ENCODE data around the gene CORO2A. TPM values are rescaled to one million over a fixed set of nuclear protein-coding genes. Genes with fewer than 3 reads are reported as not detected.

The CORO2A gene
- total and polyA plus RNA-seq, 2 of the 13 experiments (the other 11 are each of a cell fraction or from before 2014, with no cell fraction given): 14.4 to 15.3 TPM

DNA sequence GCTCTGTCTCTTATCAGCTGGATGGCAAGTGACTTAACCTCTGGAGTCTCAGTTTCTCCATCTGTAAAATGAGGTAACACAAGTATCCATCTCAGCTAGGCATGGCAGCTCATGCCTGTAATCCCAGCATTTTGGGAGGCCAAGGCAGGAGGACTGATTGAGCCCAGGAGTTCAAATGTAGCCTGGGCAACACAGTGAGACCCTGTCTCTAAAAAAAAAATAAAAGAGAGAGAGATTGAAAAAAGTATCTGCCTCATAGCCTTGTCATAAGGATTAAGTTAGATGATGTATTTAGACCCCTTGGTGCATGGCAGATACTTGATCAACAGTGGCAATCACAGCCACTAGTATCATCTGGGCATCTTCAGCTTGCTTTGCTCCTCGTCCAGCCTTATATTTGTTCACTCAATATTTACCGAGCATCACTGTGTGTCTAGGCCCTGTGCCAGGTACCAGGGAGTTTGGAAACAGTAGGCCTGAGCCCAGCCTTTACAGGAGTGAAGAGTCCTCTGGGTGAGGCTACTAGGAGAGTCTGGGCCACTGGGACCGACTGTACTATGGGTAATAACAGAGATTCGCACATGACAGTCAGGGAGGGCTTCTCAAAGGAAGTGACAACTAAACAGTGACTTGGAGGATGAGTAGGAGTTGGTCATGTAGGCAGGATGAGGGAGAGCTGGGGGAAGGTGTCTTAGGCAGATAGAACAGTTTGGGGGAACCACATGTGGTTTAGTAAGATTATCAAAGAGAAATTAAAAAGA, 34.2 kb downstream of the CORO2A start (continued):
- TF ChIP-seq NAIF1 (CRISPR knock-in tag; IDR thresholded peaks at IDR 0.05; ENCODE audit: borderline replicate concordance) (no peak), GPN1 (CRISPR knock-in tag; IDR thresholded peaks at IDR 0.05; ENCODE audit: borderline replicate concordance) (no peak), PATZ1 (CRISPR knock-in tag; IDR thresholded peaks at IDR 0.05) (peak; percentile 44; the same call in 1 of the 2 replicates), CEBPB (IDR thresholded peaks at IDR 0.05; ENCODE audit: borderline replicate concordance, low read depth, low read length) (peak; percentile 47; the same call in 1 of the 2 replicates), FOXJ3 (CRISPR knock-in tag; IDR thresholded peaks at IDR 0.05; ENCODE audit: borderline replicate concordance) (peak; percentile 57; the same call in 1 of the 2 replicates), DNMT3B (CRISPR knock-in tag; conservative IDR thresholded peaks at IDR 0.05) (no peak), FLYWCH1 (CRISPR knock-in tag; IDR thresholded peaks at IDR 0.05) (no peak), PRDM10 (CRISPR knock-in tag; IDR thresholded peaks at IDR 0.05; ENCODE audit: low read depth) (no peak), ZSCAN9 (CRISPR knock-in tag; IDR thresholded peaks at IDR 0.05; ENCODE audit: borderline replicate concordance) (0 out of 2 replicates have a peak, but pooled peaks have one; percentile 66), ZNF589 (CRISPR knock-in tag; conservative IDR thresholded peaks at IDR 0.05) (no peak; the same call in 1 of the 2 replicates), SRSF1 (optimal IDR thresholded peaks at IDR 0.05; ENCODE audit: low read depth, low read length) (no peak), ZNF773 (CRISPR knock-in tag; IDR thresholded peaks at IDR 0.05; ENCODE audit: borderline replicate concordance) (no peak), CCAR2 (optimal IDR thresholded peaks at IDR 0.05; ENCODE audit: low read depth, low read length) (no peak)
- TF ChIP-seq, protein P1, sequence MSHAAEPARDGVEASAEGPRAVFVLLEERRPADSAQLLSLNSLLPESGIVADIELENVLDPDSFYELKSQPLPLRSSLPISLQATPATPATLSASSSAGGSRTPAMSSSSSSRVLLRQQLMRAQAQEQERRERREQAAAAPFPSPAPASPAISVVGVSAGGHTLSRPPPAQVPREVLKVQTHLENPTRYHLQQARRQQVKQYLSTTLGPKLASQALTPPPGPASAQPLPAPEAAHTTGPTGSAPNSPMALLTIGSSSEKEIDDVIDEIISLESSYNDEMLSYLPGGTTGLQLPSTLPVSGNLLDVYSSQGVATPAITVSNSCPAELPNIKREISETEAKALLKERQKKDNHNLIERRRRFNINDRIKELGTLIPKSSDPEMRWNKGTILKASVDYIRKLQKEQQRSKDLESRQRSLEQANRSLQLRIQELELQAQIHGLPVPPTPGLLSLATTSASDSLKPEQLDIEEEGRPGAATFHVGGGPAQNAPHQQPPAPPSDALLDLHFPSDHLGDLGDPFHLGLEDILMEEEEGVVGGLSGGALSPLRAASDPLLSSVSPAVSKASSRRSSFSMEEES (CRISPR knock-in tag; IDR thresholded peaks at IDR 0.05): no peak
- TF ChIP-seq, protein P2, sequence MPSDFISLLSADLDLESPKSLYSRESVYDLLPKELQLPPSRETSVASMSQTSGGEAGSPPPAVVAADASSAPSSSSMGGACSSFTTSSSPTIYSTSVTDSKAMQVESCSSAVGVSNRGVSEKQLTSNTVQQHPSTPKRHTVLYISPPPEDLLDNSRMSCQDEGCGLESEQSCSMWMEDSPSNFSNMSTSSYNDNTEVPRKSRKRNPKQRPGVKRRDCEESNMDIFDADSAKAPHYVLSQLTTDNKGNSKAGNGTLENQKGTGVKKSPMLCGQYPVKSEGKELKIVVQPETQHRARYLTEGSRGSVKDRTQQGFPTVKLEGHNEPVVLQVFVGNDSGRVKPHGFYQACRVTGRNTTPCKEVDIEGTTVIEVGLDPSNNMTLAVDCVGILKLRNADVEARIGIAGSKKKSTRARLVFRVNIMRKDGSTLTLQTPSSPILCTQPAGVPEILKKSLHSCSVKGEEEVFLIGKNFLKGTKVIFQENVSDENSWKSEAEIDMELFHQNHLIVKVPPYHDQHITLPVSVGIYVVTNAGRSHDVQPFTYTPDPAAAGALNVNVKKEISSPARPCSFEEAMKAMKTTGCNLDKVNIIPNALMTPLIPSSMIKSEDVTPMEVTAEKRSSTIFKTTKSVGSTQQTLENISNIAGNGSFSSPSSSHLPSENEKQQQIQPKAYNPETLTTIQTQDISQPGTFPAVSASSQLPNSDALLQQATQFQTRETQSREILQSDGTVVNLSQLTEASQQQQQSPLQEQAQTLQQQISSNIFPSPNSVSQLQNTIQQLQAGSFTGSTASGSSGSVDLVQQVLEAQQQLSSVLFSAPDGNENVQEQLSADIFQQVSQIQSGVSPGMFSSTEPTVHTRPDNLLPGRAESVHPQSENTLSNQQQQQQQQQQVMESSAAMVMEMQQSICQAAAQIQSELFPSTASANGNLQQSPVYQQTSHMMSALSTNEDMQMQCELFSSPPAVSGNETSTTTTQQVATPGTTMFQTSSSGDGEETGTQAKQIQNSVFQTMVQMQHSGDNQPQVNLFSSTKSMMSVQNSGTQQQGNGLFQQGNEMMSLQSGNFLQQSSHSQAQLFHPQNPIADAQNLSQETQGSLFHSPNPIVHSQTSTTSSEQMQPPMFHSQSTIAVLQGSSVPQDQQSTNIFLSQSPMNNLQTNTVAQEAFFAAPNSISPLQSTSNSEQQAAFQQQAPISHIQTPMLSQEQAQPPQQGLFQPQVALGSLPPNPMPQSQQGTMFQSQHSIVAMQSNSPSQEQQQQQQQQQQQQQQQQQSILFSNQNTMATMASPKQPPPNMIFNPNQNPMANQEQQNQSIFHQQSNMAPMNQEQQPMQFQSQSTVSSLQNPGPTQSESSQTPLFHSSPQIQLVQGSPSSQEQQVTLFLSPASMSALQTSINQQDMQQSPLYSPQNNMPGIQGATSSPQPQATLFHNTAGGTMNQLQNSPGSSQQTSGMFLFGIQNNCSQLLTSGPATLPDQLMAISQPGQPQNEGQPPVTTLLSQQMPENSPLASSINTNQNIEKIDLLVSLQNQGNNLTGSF (CRISPR knock-in tag; IDR thresholded peaks at IDR 0.05): no peak

All from HepG2 (cell line).